ENCODE measurements around the gene COA8. TPM values are rescaled to one million over a fixed set of nuclear protein-coding genes. Genes with fewer than 3 reads are reported as not detected.

COA8 gene
- total and polyA plus RNA-seq, 9 of the 15 experiments (the other 6 are each of a cell fraction or from before 2014, with no cell fraction given) = 5.0 to 35.3 (median 25.7) TPM

- H3K4me2 ChIP-seq (ENCODE audit: insufficient read depth, low read length) = peak overlapping the region; percentile 68
- peaks cover 30 to 77% of the 10 kb centered on the region in 2 experiments for H3K4me1 ChIP-seq (replicated peaks in 1 of 2; ENCODE audit: control insufficient read depth in 2 of 2, insufficient read depth in 2 of 2, low read length in 2 of 2)
- peak; percentile 96 for FAIRE-seq
- no peaks in the 10 kb centered on the region for H3K27me3 ChIP-seq (ENCODE audit: control insufficient read depth in 2 of 2, insufficient read depth in 2 of 2, low read length in 2 of 2)
- peak overlapping the region; percentile 8; the same call in 1 of the 2 replicates for H3K4me3 ChIP-seq
- peak; percentile 42 to 82 (median 62) for DNase-seq (ENCODE audit: extremely low read depth in 1 of 4, low spot score in 3 of 4)
- H3K9ac ChIP-seq (ENCODE audit: insufficient read depth in 1 of 2, low read depth in 2 of 2, low read length in 2 of 2) = peak overlapping the region; percentile 41 to 74; a peak in 3 of 4 replicates
- H2AFZ ChIP-seq (ENCODE audit: low read depth, low read length) = no peak overlapping the region
- H3K27ac ChIP-seq (ENCODE audit: extremely low read depth, low read depth, low read length) = peak overlapping the region; percentile 71
- peaks cover 23% of the 10 kb centered on the region for H3K79me2 ChIP-seq (ENCODE audit: control insufficient read depth, insufficient read depth, low read length)
- WGBS (ENCODE audit: insufficient coverage, low coverage, missing lambda C conversion rate) = 46% methylated on average over 9 of the region's 13 CpGs
- ATAC-seq = peak; percentile 48
- BruUV-seq (replicated peaks) = no TSS peak
- intact Hi-C loops (cut with micrococcal nuclease) (loop anchor here (5.0 kb wide), 1 partner anchor 43 kb away; the partner anchor contains the start of genes BAG5 and COA8), in situ Hi-C loops (cut with MboI) (no loop called here)
- no peaks in the 10 kb centered on the region for H3K9me3 ChIP-seq (replicated peaks; ENCODE audit: control insufficient read depth, insufficient read depth, low read depth, low read length)
- H3K9me1 ChIP-seq (ENCODE audit: control insufficient read depth, insufficient read depth, low read length) = no peaks in the 10 kb centered on the region
- ChIA-PET CTCF (ENCODE audit: low intra/inter-chr PET ratio) (interaction anchor here (0.6 to 2.7 kb wide), 3 partner anchors 27 to 444 kb away, joined by 3 to 19 read pairs (median 4); no protein-coding TSS in a partner anchor), POLR2A (interaction anchor here (0.5 to 1.8 kb wide), 11 partner anchors 9 to 345 kb away, joined by 3 to 9 read pairs (median 4); partner anchors contain the start of gene TRMT61A)
- peaks cover 23% of the 10 kb centered on the region; the same call in 1 of the 3 replicates for H3K36me3 ChIP-seq (ENCODE audit: control insufficient read depth, insufficient read depth, low read length)
- H4K20me1 ChIP-seq (replicated peaks; ENCODE audit: control insufficient read depth, insufficient read depth, low read length) = peaks cover 13% of the 10 kb centered on the region; the same call in 1 of the 2 replicates
- peak in 1 of 2 experiments; percentile 14; a peak in 1 of 4 replicates for TF ChIP-seq MNT (conservative IDR thresholded peaks at IDR 0.05)
- TF ChIP-seq GMEB1 (CRISPR knock-in tag; IDR thresholded peaks at IDR 0.05) = no peak
- TF ChIP-seq MYNN (IDR thresholded peaks at IDR 0.05) = peak; percentile 54; the same call in 1 of the 2 replicates
- no peak for TF ChIP-seq MYNN (CRISPR knock-in tag; IDR thresholded peaks at IDR 0.05)
- peak in 1 of 2 experiments; percentile 69; a peak in 2 of 4 replicates for TF ChIP-seq RCOR1 (IDR thresholded peaks at IDR 0.05; ENCODE audit: borderline replicate concordance in 1 of 2, low read depth in 2 of 2, low read length in 2 of 2)
- peak; percentile 67 for TF ChIP-seq GATA2 (CRISPR knock-in tag; IDR thresholded peaks at IDR 0.05)
- TF ChIP-seq PML (IDR thresholded peaks at IDR 0.05; ENCODE audit: low read length) = 0 out of 2 replicates have a peak, but pooled peaks have one; percentile 14
- peak; percentile 42 for TF ChIP-seq ZNF316 (IDR thresholded peaks at IDR 0.05)
- TF ChIP-seq NR2F6 (CRISPR knock-in tag; IDR thresholded peaks at IDR 0.05) = no peak
- TF ChIP-seq CTBP1 (IDR thresholded peaks at IDR 0.05; ENCODE audit: borderline replicate concordance) = peak; percentile 47; the same call in 1 of the 2 replicates
- 0 out of 2 replicates have a peak, but pooled peaks have one; percentile 4 for TF ChIP-seq ZNF121 (CRISPR knock-in tag; conservative IDR thresholded peaks at IDR 0.05)
- peak; percentile 49 for TF ChIP-seq POLR2AphosphoS5 (IDR thresholded peaks at IDR 0.05; ENCODE audit: control insufficient read depth, insufficient read depth, low read depth, low read length)
- TF ChIP-seq SMARCE1 (IDR thresholded peaks at IDR 0.05) = peak; percentile 45; the same call in 1 of the 2 replicates
Measured at GRCh38 chr14:103519043-103519836, 43.5 kb upstream of the COA8 start.
